Measurements from ENCODE around the gene TWIST2. TPM values are rescaled to one million over a fixed set of nuclear protein-coding genes. Genes with fewer than 3 reads are reported as not detected.

Gene TWIST2
- total RNA-seq, 1 experiment from 2014 or later: 0.22 TPM

- no peak overlapping the region for H2BK5ac ChIP-seq (ENCODE audit: insufficient read length, low read length)
- H3K79me1 ChIP-seq (ENCODE audit: insufficient read depth, low read depth, low read length, poor library complexity, severe bottlenecking): no peaks in the 10 kb centered on the region
- peaks cover 15% of the 10 kb centered on the region for H3K23me2 ChIP-seq (ENCODE audit: insufficient read length, low read depth, low read length, poor library complexity, severe bottlenecking)
- DNase-seq: no peak
- H3K18ac ChIP-seq (ENCODE audit: insufficient read length, low read depth, low read length): no peak overlapping the region
- no peak overlapping the region for H3K14ac ChIP-seq (ENCODE audit: insufficient read depth, low read length)
- no peaks in the 10 kb centered on the region; the same call in 1 of the 2 replicates for H3K4me1 ChIP-seq (ENCODE audit: insufficient read depth, low read length)
- H3K9ac ChIP-seq (ENCODE audit: extremely low read depth, insufficient read length, low read length): no peak overlapping the region
- no peak overlapping the region for H2AFZ ChIP-seq (ENCODE audit: low read length)
- no peak overlapping the region for H3K56ac ChIP-seq (ENCODE audit: insufficient read length, low read depth, low read length)
- H3K27ac ChIP-seq (ENCODE audit: insufficient read length, low read depth, low read length): no peak overlapping the region
- H3T11ph ChIP-seq (ENCODE audit: low read length): no peak overlapping the region
- H3K27me3 ChIP-seq (ENCODE audit: insufficient read depth, low read length): peaks cover 23% of the 10 kb centered on the region; the same call in 1 of the 2 replicates
- no peak overlapping the region for H3K4me2 ChIP-seq (ENCODE audit: insufficient read depth, insufficient read length, low read length)
- no peaks in the 10 kb centered on the region for H3K9me3 ChIP-seq (ENCODE audit: control insufficient read depth, low read depth, low read length)
- H2AK5ac ChIP-seq (ENCODE audit: insufficient read length, low read length): no peak overlapping the region
- no peak overlapping the region for H2BK15ac ChIP-seq (ENCODE audit: low read depth, low read length)
- Mint-ChIP-seq H3K4me3 (no peak overlapping the region), H3K4me1 (peaks cover 8 to 14% of the 10 kb centered on the region in 2 experiments), H3K9me3 (no peaks in the 10 kb centered on the region), H3K27ac (no peak overlapping the region), H3K36me3 (ENCODE audit: insufficient read depth in 1 of 3, low read depth in 3 of 3) (no peaks in the 10 kb centered on the region), H3K27me3 (ENCODE audit: low read depth) (peaks cover 82% of the 10 kb centered on the region)
- H3K79me2 ChIP-seq (ENCODE audit: insufficient read depth, low read length): no peaks in the 10 kb centered on the region
- no peak overlapping the region for H2BK120ac ChIP-seq (ENCODE audit: low read depth, low read length, poor library complexity, severe bottlenecking)
- TF ChIP-seq, protein P1, sequence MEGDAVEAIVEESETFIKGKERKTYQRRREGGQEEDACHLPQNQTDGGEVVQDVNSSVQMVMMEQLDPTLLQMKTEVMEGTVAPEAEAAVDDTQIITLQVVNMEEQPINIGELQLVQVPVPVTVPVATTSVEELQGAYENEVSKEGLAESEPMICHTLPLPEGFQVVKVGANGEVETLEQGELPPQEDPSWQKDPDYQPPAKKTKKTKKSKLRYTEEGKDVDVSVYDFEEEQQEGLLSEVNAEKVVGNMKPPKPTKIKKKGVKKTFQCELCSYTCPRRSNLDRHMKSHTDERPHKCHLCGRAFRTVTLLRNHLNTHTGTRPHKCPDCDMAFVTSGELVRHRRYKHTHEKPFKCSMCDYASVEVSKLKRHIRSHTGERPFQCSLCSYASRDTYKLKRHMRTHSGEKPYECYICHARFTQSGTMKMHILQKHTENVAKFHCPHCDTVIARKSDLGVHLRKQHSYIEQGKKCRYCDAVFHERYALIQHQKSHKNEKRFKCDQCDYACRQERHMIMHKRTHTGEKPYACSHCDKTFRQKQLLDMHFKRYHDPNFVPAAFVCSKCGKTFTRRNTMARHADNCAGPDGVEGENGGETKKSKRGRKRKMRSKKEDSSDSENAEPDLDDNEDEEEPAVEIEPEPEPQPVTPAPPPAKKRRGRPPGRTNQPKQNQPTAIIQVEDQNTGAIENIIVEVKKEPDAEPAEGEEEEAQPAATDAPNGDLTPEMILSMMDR (conservative IDR thresholded peaks at IDR 0.05): no peak
- no peaks in the 10 kb centered on the region for H4K20me1 ChIP-seq (ENCODE audit: control insufficient read depth, insufficient read depth, insufficient read length)
- no peak overlapping the region for H3K23ac ChIP-seq (ENCODE audit: insufficient read length, low read depth, low read length)
- WGBS (ENCODE audit: extremely low coverage, insufficient read length, low lambda C conversion rate): no CpG with 5 or more reads among the region's 1 CpG
- no peak overlapping the region for H4K5ac ChIP-seq (ENCODE audit: insufficient read length, low read depth, low read length)
- H4K8ac ChIP-seq (replicated peaks; ENCODE audit: insufficient read length, low read depth, low read length): no peak overlapping the region
- no peak overlapping the region for H2BK20ac ChIP-seq (ENCODE audit: low read depth, low read length, poor library complexity, severe bottlenecking)
- H3K4ac ChIP-seq (ENCODE audit: low read depth, low read length): no peak overlapping the region
- no peak overlapping the region for H2BK12ac ChIP-seq (ENCODE audit: insufficient read length, low read depth, low read length)
- no peak overlapping the region for H4K91ac ChIP-seq (ENCODE audit: insufficient read length, low read depth, low read length)
Observed at GRCh38 chr2:238853218-238853617, 5.3 kb downstream of the TWIST2 start.

Measured in H9 (cell line).